Measurements from ENCODE around the gene TM4SF1.

DNA sequence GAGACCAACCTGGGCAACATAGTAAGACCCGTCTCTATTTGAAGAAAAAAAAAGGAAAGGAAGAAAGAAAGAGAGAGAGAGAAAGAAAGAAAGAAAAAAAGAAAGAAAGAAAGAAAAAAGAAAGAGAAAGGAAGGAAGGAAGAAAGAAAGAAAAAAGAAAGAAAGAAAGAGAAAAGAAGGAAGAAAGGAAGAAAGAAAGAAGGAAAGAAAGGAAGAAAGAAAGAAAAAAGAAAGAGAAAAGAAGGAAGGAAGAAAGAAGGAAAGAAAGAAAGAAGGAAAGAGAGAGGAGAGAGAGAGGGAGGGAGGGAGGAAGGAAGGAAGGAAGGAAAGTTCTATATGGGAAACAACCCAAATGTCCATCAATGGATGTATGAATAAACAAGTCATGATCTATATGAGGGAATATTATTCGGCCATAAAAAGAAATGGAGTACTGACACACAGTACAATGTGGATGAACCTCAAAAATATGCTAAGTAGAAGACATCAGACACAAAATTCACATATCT is 28.8 kb upstream of the TM4SF1 start:
- TF ChIP-seq, protein P1, sequence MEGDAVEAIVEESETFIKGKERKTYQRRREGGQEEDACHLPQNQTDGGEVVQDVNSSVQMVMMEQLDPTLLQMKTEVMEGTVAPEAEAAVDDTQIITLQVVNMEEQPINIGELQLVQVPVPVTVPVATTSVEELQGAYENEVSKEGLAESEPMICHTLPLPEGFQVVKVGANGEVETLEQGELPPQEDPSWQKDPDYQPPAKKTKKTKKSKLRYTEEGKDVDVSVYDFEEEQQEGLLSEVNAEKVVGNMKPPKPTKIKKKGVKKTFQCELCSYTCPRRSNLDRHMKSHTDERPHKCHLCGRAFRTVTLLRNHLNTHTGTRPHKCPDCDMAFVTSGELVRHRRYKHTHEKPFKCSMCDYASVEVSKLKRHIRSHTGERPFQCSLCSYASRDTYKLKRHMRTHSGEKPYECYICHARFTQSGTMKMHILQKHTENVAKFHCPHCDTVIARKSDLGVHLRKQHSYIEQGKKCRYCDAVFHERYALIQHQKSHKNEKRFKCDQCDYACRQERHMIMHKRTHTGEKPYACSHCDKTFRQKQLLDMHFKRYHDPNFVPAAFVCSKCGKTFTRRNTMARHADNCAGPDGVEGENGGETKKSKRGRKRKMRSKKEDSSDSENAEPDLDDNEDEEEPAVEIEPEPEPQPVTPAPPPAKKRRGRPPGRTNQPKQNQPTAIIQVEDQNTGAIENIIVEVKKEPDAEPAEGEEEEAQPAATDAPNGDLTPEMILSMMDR (IDR thresholded peaks at IDR 0.05; ENCODE audit: insufficient read depth, low read depth, low read length) = no peak
- no peak for TF ChIP-seq EZH2 (IDR thresholded peaks at IDR 0.05; ENCODE audit: insufficient read depth, low read length)
